K562 (cell line): ENCODE results near the gene HSPB6. TPM values are rescaled to one million over a fixed set of nuclear protein-coding genes. Genes with fewer than 3 reads are reported as not detected.
A peak's percentile ranks its signal among the peaks of the same experiment; 100 is the strongest.

Source experiments
- ATAC-seq: fragments of 200-7000 bp; cut with Tn5 transposase; 3 replicates; pipeline ENCODE4 v1.9.1; 2020; ENCODE audit warnings: moderate library complexity
- BruUV-seq: library from RNA; stranded (reverse); fragments of 400-500 nt; replicated peaks from 2 replicates; lab custom pipeline; 2021; lab: Mats Ljungman, UMichigan
- CTCF ChIA-PET: fragments of 300-600 bp; formaldehyde crosslinking; extraction: SDS; loops from one replicate; lab custom pipeline; 2021; ENCODE audit warnings: low intra/inter-chr PET ratio; lab: Yijun Ruan, JAX
- POLR2A ChIA-PET: fragments of 300-600, 350-650 bp; sonication (Branson Sonifier 250); formaldehyde crosslinking; extraction: SDS; loops from one replicate; lab custom pipeline; 2021; ENCODE audit warnings: antibody characterized with exemption, inconsistent platforms; lab: Yijun Ruan, JAX
- DNase-seq, 4 experiments: peaks; one replicate each; pipeline versions ENCODE4 v3.0.0 to v3.0.0-alpha.2; 2011 to 2018; ENCODE audit warnings: low spot score in 3 of 4, mixed read lengths in 3 of 4; ENCODE audit errors: extremely low read depth in 1 of 4
- FAIRE-seq: peaks from 2 replicates; lab custom pipeline; 2011; peaks lifted over from hg19 to GRCh38; lab: Jason Lieb, UNC
- H2AFZ ChIP-seq: 2 replicates; pipeline ENCODE4 v1.6.0; 2011; ENCODE audit warnings: low read depth, low read length, control low read depth, inconsistent platforms
- H3K27ac ChIP-seq: fragments of 200-600 bp; 3 replicates; pipeline ENCODE4 v1.8.0; 2011; ENCODE audit warnings: low read depth, mild to moderate bottlenecking, control low read depth, inconsistent platforms, low read length, moderate library complexity, mixed read lengths; ENCODE audit errors: extremely low read depth
- H3K27me3 ChIP-seq, 2 experiments: fragments of 300-600 bp in 1 of 2; 2 replicates in 1 of 2; 3 replicates in 1 of 2; pipeline versions ENCODE4 v1.6.0 to v1.8.0; 2011; ENCODE audit warnings: inconsistent platforms in 2 of 2, low read length in 2 of 2, mild to moderate bottlenecking in 1 of 2, mixed read lengths in 1 of 2, moderate library complexity in 1 of 2; ENCODE audit not compliant: control insufficient read depth in 2 of 2, insufficient read depth in 2 of 2
- H3K36me3 ChIP-seq: fragments of 300-600 bp; 3 replicates; pipeline ENCODE4 v1.8.0; 2011; ENCODE audit warnings: mild to moderate bottlenecking, low read length, inconsistent platforms; ENCODE audit not compliant: control insufficient read depth, insufficient read depth
- H3K4me1 ChIP-seq, 2 experiments: fragments of 200-600 bp in 1 of 2; replicated peaks in 1 of 2; 2 replicates in 1 of 2; 3 replicates in 1 of 2; pipeline versions ENCODE4 v1.5.1 to v1.8.0; 2011; ENCODE audit warnings: inconsistent platforms in 2 of 2, low read length in 2 of 2, mild to moderate bottlenecking in 1 of 2, mixed read lengths in 1 of 2, moderate library complexity in 1 of 2; ENCODE audit not compliant: control insufficient read depth in 2 of 2, insufficient read depth in 2 of 2
- H3K4me2 ChIP-seq: 2 replicates; pipeline ENCODE4 v1.6.1; 2011; ENCODE audit warnings: low read length, control low read depth, inconsistent platforms, mixed read lengths; ENCODE audit not compliant: insufficient read depth
- H3K4me3 ChIP-seq: fragments of 200-600 bp; sonication (generic), shearing (Covaris generic); 2 replicates; pipeline ENCODE4 v1.5.1; 2016; ENCODE audit warnings: control low read depth, inconsistent platforms
- H3K79me2 ChIP-seq: fragments of 200-600 bp; 3 replicates; pipeline ENCODE4 v1.8.0; 2011; ENCODE audit warnings: low read length, inconsistent platforms; ENCODE audit not compliant: control insufficient read depth, insufficient read depth
- H3K9ac ChIP-seq, 2 experiments: 2 replicates each; pipeline versions ENCODE4 v1.6.0 to v1.6.1; 2011; ENCODE audit warnings: low read depth in 2 of 2, low read length in 2 of 2, control low read depth in 1 of 2, inconsistent platforms in 1 of 2, mild to moderate bottlenecking in 1 of 2, mixed read lengths in 1 of 2; ENCODE audit not compliant: insufficient read depth in 1 of 2
- H3K9me1 ChIP-seq: one replicate; pipeline ENCODE4 v1.6.0; 2011; ENCODE audit warnings: inconsistent platforms, mild to moderate bottlenecking, low read length, moderate library complexity; ENCODE audit not compliant: control insufficient read depth, insufficient read depth
- H3K9me3 ChIP-seq: replicated peaks from 2 replicates; pipeline ENCODE4 v1.5.1; 2011; ENCODE audit warnings: low read depth, low read length, inconsistent platforms; ENCODE audit not compliant: control insufficient read depth, insufficient read depth
- H4K20me1 ChIP-seq: replicated peaks from 2 replicates; pipeline ENCODE4 v1.6.1; 2011; ENCODE audit warnings: low read length, inconsistent platforms, mixed read lengths; ENCODE audit not compliant: control insufficient read depth, insufficient read depth
- CBFA2T2 ChIP-seq: fragments of 450-650 bp; conservative IDR thresholded peaks from 2 replicates; pipeline ENCODE4 v1.6.1; 2017; ENCODE audit warnings: mild to moderate bottlenecking
- CBX5 ChIP-seq: IDR thresholded peaks from 2 replicates; pipeline ENCODE4 v1.6.1; 2014; ENCODE audit warnings: low read depth, borderline replicate concordance
- CXXC5 ChIP-seq: fragments of 250-450 bp; sonication (Bioruptor Pico); IDR thresholded peaks from 2 replicates; pipeline ENCODE4 v1.8.0; 2022; ENCODE audit warnings: inconsistent platforms, mild to moderate bottlenecking, moderate library complexity
- ETV6 ChIP-seq, 3 experiments: fragments of 150-350 bp in 1 of 3; sonication (generic) in 1 of 3; formaldehyde crosslinking in 1 of 3; IDR thresholded peaks; 2 replicates each; pipeline versions ENCODE4 v1.6.1 to v1.8.0; 2014 to 2022; ENCODE audit warnings: borderline replicate concordance in 2 of 3, low read depth in 2 of 3, antibody characterized with exemption in 1 of 3, low read length in 1 of 3, mild to moderate bottlenecking in 1 of 3, missing genetic modification reagents in 1 of 3
- EZH2 ChIP-seq: IDR thresholded peaks from 2 replicates; pipeline ENCODE4 v1.6.1; 2012; ENCODE audit warnings: low read depth, mild to moderate bottlenecking, inconsistent platforms, low read length, borderline replicate concordance
- FOXA1 ChIP-seq: fragments of 450-650 bp; IDR thresholded peaks from 2 replicates; pipeline ENCODE4 v1.6.1; 2016; ENCODE audit warnings: mild to moderate bottlenecking, borderline replicate concordance
- FOXP1 ChIP-seq: sonication (generic); formaldehyde crosslinking; IDR thresholded peaks from 2 replicates; pipeline ENCODE4 v1.8.0; 2022; ENCODE audit warnings: mild to moderate bottlenecking, missing genetic modification reagents
- GTF2A2 ChIP-seq: IDR thresholded peaks from 2 replicates; pipeline ENCODE4 v1.6.1; 2016; ENCODE audit warnings: mild to moderate bottlenecking, missing genetic modification characterization, missing compliant biosample characterization
- HDAC1 ChIP-seq, 2 experiments: fragments of 450-650 bp; IDR thresholded peaks; 2 replicates each; pipeline ENCODE4 v1.6.1; 2016 to 2017; ENCODE audit warnings: inconsistent platforms in 1 of 2, mild to moderate bottlenecking in 1 of 2, moderate library complexity in 1 of 2
- KDM4B ChIP-seq, 2 experiments: fragments of 450-650 bp in 1 of 2; sonication (generic) in 1 of 2; IDR thresholded peaks; 2 replicates each; pipeline ENCODE4 v1.6.1; 2016 to 2017; ENCODE audit warnings: borderline replicate concordance in 2 of 2, antibody characterized with exemption in 1 of 2, low read depth in 1 of 2, mild to moderate bottlenecking in 1 of 2
- PHTF2 ChIP-seq: fragments of 250-450 bp; sonication (Bioruptor Pico); IDR thresholded peaks from 2 replicates; pipeline ENCODE4 v1.5.0; 2021; ENCODE audit warnings: mild to moderate bottlenecking
- POU5F1 ChIP-seq: fragments of 150-350 bp; IDR thresholded peaks from 2 replicates; pipeline ENCODE4 v1.6.1; 2014; ENCODE audit warnings: borderline replicate concordance, low read length, low read depth, mild to moderate bottlenecking; ENCODE audit not compliant: partially characterized antibody
- PYGO2 ChIP-seq: fragments of 450-650 bp; IDR thresholded peaks from 2 replicates; pipeline ENCODE4 v1.6.1; 2016; ENCODE audit warnings: mild to moderate bottlenecking, missing genetic modification characterization, moderate library complexity, missing compliant biosample characterization
- RCOR1 ChIP-seq, 2 experiments: IDR thresholded peaks; 2 replicates each; pipeline ENCODE4 v1.6.1; 2012; ENCODE audit warnings: low read depth in 2 of 2, low read length in 2 of 2, borderline replicate concordance in 1 of 2, improper control_type of control experiment in 1 of 2
- SMARCC2 ChIP-seq: fragments of 450-650 bp; IDR thresholded peaks from 2 replicates; pipeline ENCODE4 v1.6.1; 2017; ENCODE audit warnings: antibody characterized with exemption, moderate library complexity, mild to moderate bottlenecking, low read depth
- SRF ChIP-seq, 2 experiments: fragments of 250-450, 450-650 bp in 1 of 2; sonication (Bioruptor Pico) in 1 of 2; sonication (generic) in 1 of 2; formaldehyde crosslinking; IDR thresholded peaks; 2 replicates each; pipeline versions ENCODE4 v1.5.0 to v1.5.1; 2020 to 2022; ENCODE audit warnings: mild to moderate bottlenecking in 1 of 2, missing genetic modification reagents in 1 of 2
- TOE1 ChIP-seq, 2 experiments: fragments of 450-650 bp in 1 of 2; sonication (generic) in 1 of 2; formaldehyde crosslinking in 1 of 2; IDR thresholded peaks; 2 replicates each; pipeline versions ENCODE4 v1.7.1 to v1.8.0; 2016 to 2022; ENCODE audit warnings: borderline replicate concordance in 2 of 2, mild to moderate bottlenecking in 2 of 2, antibody characterized with exemption in 1 of 2, inconsistent platforms in 1 of 2, low read depth in 1 of 2, missing genetic modification reagents in 1 of 2, moderate library complexity in 1 of 2
- TRIM28 ChIP-seq: fragments of 450-650 bp; IDR thresholded peaks from 2 replicates; pipeline ENCODE4 v1.6.1; 2017
- U2AF1 ChIP-seq: fragments of 200-400 bp; formaldehyde crosslinking; optimal IDR thresholded peaks from 2 replicates; pipeline ENCODE3; 2017; ENCODE audit warnings: mild to moderate bottlenecking, low read depth, low read length, moderate library complexity
- XRCC5 ChIP-seq: fragments of 200-400 bp; formaldehyde crosslinking; IDR thresholded peaks from 2 replicates; pipeline ENCODE4 v1.6.1; 2017; ENCODE audit warnings: low read depth, mild to moderate bottlenecking, low read length
- ZNF384 ChIP-seq: IDR thresholded peaks from 2 replicates; pipeline ENCODE4 v1.6.1; 2012; ENCODE audit warnings: low read depth, low read length, improper control_type of control experiment
- WGBS: fragments of 100-300 bp; shearing (Covaris generic); methylation state at CpG from one replicate; pipeline ENCODE4 v1.1.6; 2016; ENCODE audit warnings: low coverage, mixed read lengths; ENCODE audit not compliant: insufficient coverage; ENCODE audit errors: missing lambda C conversion rate; 5-methylcytosine and 5-hydroxymethylcytosine counted together
- in situ Hi-C: fragments of 300-500 bp; cut with MboI; formaldehyde crosslinking; loops from 4 replicates; pipeline ENCODE4 v1.15.0; 2018; ENCODE audit warnings: inconsistent platforms, mixed read lengths
- intact Hi-C: fragments of 100-400 bp; cut with micrococcal nuclease; formaldehyde crosslinking; loops from 2 replicates; pipeline ENCODE4 v1.14.2; 2022
- polyA plus RNA-seq, 8 experiments: library from polyadenylated mRNA; depleted of rRNA in 4 of 8; stranded (reverse) in 5 of 8; unstranded in 3 of 8; fragments of >200 nt; fragmentation: Nextera tagmentation in 2 of 8; fragmentation: Illumina TruSeq in 1 of 8; extraction: Ambion mirVana in 2 of 8; extraction: Trizol in 1 of 8; gene quantifications; 2 replicates each; pipeline versions ENCODE4 v1.2.1 to v1.2.3, GENCODE V29; 2011 to 2014; ENCODE audit warnings: inconsistent platforms in 1 of 8, missing spikeins in 1 of 8
- total RNA-seq, 7 experiments: library from RNA; depleted of rRNA in 6 of 7; stranded (reverse); fragments of >200 nt in 6 of 7; fragmentation: Illumina TruSeq in 2 of 7; extraction: Trizol in 2 of 7; gene quantifications; 2 replicates each; pipeline versions ENCODE4 v1.2.1 to v1.2.3, GENCODE V29; 2011 to 2021; ENCODE audit warnings: low replicate concordance in 1 of 7

HSPB6 gene
- total and polyA plus RNA-seq, 9 of the 15 experiments (the other 6 are each of a cell fraction or from before 2014, with no cell fraction given), result 0.55 TPM; not detected in 8

DNA sequence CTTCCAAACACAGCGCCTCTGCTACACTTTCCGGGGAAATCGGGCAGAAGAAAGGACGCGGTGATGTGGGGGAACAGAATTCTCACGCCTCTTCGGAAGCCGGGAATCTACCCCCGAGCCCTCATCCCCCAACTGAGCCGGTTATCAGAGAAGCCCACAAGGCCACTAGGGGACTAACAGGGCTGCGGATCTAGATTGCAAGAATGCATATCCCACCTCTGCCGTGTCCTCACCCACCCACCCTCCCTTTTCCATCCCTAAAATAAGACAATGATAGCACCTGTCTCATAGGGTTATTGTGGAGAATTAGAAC, 15.7 kb downstream of the HSPB6 start (continued):
- TF ChIP-seq TOE1 (IDR thresholded peaks at IDR 0.05; ENCODE audit: borderline replicate concordance), result 0 out of 2 replicates have a peak, but pooled peaks have one; percentile 15
- no peak for TF ChIP-seq TOE1 (CRISPR knock-in tag; IDR thresholded peaks at IDR 0.05; ENCODE audit: borderline replicate concordance, low read depth)
- 0 out of 4 replicates have a peak, but pooled peaks of 1 of the 2 experiments have one; percentile 52 for TF ChIP-seq KDM4B (IDR thresholded peaks at IDR 0.05; ENCODE audit: borderline replicate concordance in 2 of 2, low read depth in 1 of 2)
- no peak for TF ChIP-seq XRCC5
- no peak for TF ChIP-seq RCOR1 (IDR thresholded peaks at IDR 0.05; ENCODE audit: borderline replicate concordance in 1 of 2, low read depth in 2 of 2, low read length in 2 of 2)
- no peak for TF ChIP-seq TRIM28
- no peak for TF ChIP-seq CBX5
- TF ChIP-seq FOXP1 (CRISPR knock-in tag), result 0 out of 2 replicates have a peak, but pooled peaks have one; percentile 19
- peak; percentile 46 for TF ChIP-seq CBFA2T2
- TF ChIP-seq CXXC5, result 0 out of 2 replicates have a peak, but pooled peaks have one; percentile 3
- TF ChIP-seq, all 486 proteins: peak for 18

DNA sequence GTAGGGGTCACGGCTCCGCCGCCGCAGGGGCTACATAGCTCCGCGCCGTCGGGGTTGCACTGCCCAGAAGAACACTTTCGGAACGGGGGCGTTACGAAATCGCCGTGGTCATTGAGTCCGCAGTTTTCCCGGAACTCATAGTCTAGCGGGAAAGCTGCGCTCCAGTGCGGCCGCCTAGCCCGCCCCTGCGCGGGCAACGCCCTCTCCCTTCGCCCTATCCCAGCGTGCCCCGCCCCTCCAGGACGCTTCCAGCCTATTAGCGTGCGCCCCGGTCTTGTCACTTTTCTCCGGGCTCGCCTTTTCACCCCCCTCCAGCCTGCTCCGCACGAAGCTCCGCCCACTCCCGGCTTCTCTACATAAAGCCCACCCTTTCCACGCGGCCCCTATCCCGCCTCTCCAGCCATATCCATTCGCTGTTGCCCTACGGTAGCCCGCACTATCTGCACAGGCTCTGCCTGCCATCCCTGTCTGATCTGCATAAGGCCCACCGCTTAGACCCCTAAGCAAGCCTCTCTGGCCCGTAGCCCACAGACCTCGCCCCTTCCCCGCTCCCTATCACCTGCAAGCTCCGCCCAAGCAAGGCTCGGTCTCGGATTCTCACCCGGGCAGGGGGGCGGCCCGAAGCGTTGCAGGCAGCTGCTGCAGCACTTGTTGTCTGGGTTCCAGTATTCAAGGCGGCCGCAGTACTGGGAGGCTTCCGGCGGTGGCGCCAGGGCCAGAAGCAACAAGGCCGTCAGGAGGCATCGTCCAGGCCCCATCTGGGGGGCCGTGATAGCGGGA, 16.2 kb downstream of the HSPB6 start:
- Histone ChIP-seq H3K36me3 (peaks cover 55% of the 10 kb centered on the region; the same call in 2 of the 3 replicates), H4K20me1 (no peaks in the 10 kb centered on the region), H3K4me1 (peaks cover 24 to 53% of the 10 kb centered on the region in 2 experiments; a peak in 4 of 5 replicates), H3K4me3 (peak overlapping the region; percentile 65), H3K9me1 (no peaks in the 10 kb centered on the region), H3K79me2 (peaks cover under 1% of the 10 kb centered on the region; the same call in 2 of the 3 replicates), H3K27ac (peak overlapping the region; percentile 85), H3K27me3 (no peaks in the 10 kb centered on the region), H2AFZ (peak overlapping the region; percentile 98), H3K9me3 (no peaks in the 10 kb centered on the region), H3K9ac (peak overlapping the region; percentile 63 to 92), H3K4me2 (peak overlapping the region; percentile 94)
- FAIRE-seq (peak; percentile 92), ATAC-seq (peak; percentile 90), DNase-seq (peak; percentile 92 to 99 (median 96))
- no TSS peak for BruUV-seq
- POLR2A ChIA-PET, result interaction anchor here (0.6 to 2.7 kb wide), 16 partner anchors 9 to 343 kb away, joined by 3 to 19 read pairs (median 3); partner anchors contain the start of genes PROSER3 and ZBTB32
- in situ Hi-C loops (no loop called here), intact Hi-C loops (loop anchor here (10.0 kb wide), 1 partner anchor 96 kb away; the partner anchor contains the start of genes COX6B1 and ETV2)
- under 1% methylated on average over 60 of the region's 63 CpGs for WGBS
- CTCF ChIA-PET, result interaction anchor here (1.2 kb wide), 1 partner anchor 47 kb away, joined by 7 read pairs; no protein-coding TSS in a partner anchor
- TF ChIP-seq SMARCC2 (no peak), HDAC1 (IDR thresholded peaks at IDR 0.05) (peak in 1 of 2 experiments; percentile 78; a peak in 2 of 4 replicates), FOXA1 (no peak), ZNF384 (no peak), SRF (CRISPR knock-in tag; IDR thresholded peaks at IDR 0.05) (peak in 1 of 2 experiments; percentile 74; a peak in 1 of 4 replicates), PHTF2 (CRISPR knock-in tag) (no peak), POU5F1 (no peak), GTF2A2 (tag) (no peak), PYGO2 (tag) (no peak), EZH2 (no peak), ETV6 (IDR thresholded peaks at IDR 0.05; ENCODE audit: borderline replicate concordance in 1 of 2, low read depth in 2 of 2, low read length in 1 of 2) (no peak), ETV6 (CRISPR knock-in tag; IDR thresholded peaks at IDR 0.05; ENCODE audit: borderline replicate concordance) (no peak), U2AF1 (no peak)
